Sigmoid colon (tissue), 4 donors: ENCODE data around the gene SNHG17.

Experiments
- EP300 ChIP-seq, 4 donors: sonication (generic); formaldehyde crosslinking; IDR thresholded peaks; one replicate each; pipeline ENCODE4 v1.6.1; 2017; ENCODE audit warnings: antibody characterized with exemption in 4 of 4
- TF ChIP-seq, protein P1 (sequence below), 4 experiments: fragments of 450-650 bp in 3 of 4; fragments of 200-600 bp in 1 of 4; IDR thresholded peaks; one replicate each; pipeline ENCODE4 v1.5.1; 2016 to 2019; ENCODE audit warnings: antibody characterized with exemption in 4 of 4, mild to moderate bottlenecking in 3 of 4, moderate library complexity in 2 of 4

DNA sequence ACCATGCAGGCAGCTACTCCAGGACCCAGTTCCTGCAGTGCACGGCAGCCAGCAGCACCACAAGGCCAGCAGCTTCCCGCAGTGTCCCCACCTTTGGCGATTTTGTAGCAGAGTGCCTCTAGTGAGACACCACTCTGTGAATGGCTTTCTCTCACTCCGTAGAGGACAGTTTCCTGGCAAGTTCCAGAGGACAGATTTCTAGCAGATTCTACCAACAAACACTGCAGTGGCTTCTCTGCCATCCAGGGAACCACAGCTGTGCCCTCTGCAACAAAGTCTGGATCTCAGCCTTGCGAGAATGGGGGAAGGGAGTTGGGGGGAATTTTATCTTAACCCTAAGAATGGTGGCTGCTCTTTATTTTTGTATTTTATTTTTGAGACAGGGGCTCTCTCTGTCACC lies 28.7 kb downstream of the SNHG17 start:
- no peak for TF ChIP-seq EP300 (IDR thresholded peaks at IDR 0.05)
- TF ChIP-seq, protein P1, sequence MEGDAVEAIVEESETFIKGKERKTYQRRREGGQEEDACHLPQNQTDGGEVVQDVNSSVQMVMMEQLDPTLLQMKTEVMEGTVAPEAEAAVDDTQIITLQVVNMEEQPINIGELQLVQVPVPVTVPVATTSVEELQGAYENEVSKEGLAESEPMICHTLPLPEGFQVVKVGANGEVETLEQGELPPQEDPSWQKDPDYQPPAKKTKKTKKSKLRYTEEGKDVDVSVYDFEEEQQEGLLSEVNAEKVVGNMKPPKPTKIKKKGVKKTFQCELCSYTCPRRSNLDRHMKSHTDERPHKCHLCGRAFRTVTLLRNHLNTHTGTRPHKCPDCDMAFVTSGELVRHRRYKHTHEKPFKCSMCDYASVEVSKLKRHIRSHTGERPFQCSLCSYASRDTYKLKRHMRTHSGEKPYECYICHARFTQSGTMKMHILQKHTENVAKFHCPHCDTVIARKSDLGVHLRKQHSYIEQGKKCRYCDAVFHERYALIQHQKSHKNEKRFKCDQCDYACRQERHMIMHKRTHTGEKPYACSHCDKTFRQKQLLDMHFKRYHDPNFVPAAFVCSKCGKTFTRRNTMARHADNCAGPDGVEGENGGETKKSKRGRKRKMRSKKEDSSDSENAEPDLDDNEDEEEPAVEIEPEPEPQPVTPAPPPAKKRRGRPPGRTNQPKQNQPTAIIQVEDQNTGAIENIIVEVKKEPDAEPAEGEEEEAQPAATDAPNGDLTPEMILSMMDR (IDR thresholded peaks at IDR 0.05) = no peak
